GM12873 (cell line): Measurements from ENCODE around the gene BAZ1A.

ENCODE experiments used
- TF ChIP-seq, protein P1 (sequence below): IDR thresholded peaks from 2 replicates; pipeline ENCODE4 v1.5.1; 2012; ENCODE audit warnings: low read depth, mild to moderate bottlenecking, moderate library complexity, low read length, control low read depth; ENCODE audit not compliant: insufficient read depth; ENCODE audit errors: missing control alignments

The BAZ1A gene

DNA sequence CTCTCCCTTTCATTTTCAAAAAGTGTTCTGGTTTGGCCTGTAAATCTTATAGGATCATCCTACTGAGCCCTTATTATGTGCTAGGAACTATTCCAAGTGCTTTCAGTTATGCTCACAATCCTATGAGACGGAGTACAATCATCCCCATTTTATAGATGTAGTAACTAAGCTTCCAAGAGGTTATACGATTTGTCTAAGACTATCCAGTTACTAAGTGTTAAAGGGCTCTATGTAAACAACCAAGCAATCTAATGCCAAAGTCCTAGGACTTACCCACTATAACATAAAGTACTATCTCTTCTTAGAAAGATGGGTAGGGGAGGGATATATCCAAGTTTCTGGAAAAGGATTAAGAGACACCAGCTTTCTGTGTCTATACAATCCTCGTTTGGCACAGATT is 167.4 kb downstream of the BAZ1A start:
- TF ChIP-seq, protein P1, sequence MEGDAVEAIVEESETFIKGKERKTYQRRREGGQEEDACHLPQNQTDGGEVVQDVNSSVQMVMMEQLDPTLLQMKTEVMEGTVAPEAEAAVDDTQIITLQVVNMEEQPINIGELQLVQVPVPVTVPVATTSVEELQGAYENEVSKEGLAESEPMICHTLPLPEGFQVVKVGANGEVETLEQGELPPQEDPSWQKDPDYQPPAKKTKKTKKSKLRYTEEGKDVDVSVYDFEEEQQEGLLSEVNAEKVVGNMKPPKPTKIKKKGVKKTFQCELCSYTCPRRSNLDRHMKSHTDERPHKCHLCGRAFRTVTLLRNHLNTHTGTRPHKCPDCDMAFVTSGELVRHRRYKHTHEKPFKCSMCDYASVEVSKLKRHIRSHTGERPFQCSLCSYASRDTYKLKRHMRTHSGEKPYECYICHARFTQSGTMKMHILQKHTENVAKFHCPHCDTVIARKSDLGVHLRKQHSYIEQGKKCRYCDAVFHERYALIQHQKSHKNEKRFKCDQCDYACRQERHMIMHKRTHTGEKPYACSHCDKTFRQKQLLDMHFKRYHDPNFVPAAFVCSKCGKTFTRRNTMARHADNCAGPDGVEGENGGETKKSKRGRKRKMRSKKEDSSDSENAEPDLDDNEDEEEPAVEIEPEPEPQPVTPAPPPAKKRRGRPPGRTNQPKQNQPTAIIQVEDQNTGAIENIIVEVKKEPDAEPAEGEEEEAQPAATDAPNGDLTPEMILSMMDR: no peak
